MCF 10A (cell line): ENCODE measurements around the gene LTB. TPM values are rescaled to one million over a fixed set of nuclear protein-coding genes. Genes with fewer than 3 reads are reported as not detected.

ENCODE experiments used
- BruUV-seq: library from RNA; stranded (reverse); fragments of 400-500 nt; replicated peaks from 2 replicates; lab custom pipeline; 2021; lab: Mats Ljungman, UMichigan
- CTCF ChIA-PET: fragments of 300-600 bp; sonication (Branson Sonifier 250); formaldehyde crosslinking; extraction: SDS; loops from one replicate; lab custom pipeline; 2021; ENCODE audit warnings: antibody characterized with exemption, inconsistent platforms; lab: Yijun Ruan, JAX
- POLR2A ChIA-PET: fragments of 300-600, 350-650 bp; sonication (Branson Sonifier 250); formaldehyde crosslinking; extraction: SDS; loops from one replicate; lab custom pipeline; 2020; ENCODE audit warnings: antibody characterized with exemption, inconsistent platforms; lab: Yijun Ruan, JAX
- DNase-seq: peaks from one replicate; pipeline ENCODE4 v3.0.0-alpha.2; 2018; ENCODE audit not compliant: unreplicated experiment
- H3K27ac Mint-ChIP-seq: one replicate; pipeline ENCODE4 v1.8.0; 2022; ENCODE audit warnings: mild to moderate bottlenecking, low read depth, mixed read lengths; ENCODE audit not compliant: unreplicated experiment
- H3K27me3 Mint-ChIP-seq: one replicate; pipeline ENCODE4 v1.8.0; 2022; ENCODE audit warnings: mixed read lengths; ENCODE audit not compliant: insufficient read depth, unreplicated experiment
- H3K36me3 Mint-ChIP-seq: one replicate; pipeline ENCODE4 v1.8.0; 2022; ENCODE audit warnings: mild to moderate bottlenecking, moderate library complexity, mixed read lengths; ENCODE audit not compliant: insufficient read depth, unreplicated experiment
- H3K4me1 Mint-ChIP-seq: one replicate; pipeline ENCODE4 v1.8.0; 2022; ENCODE audit warnings: mixed read lengths; ENCODE audit not compliant: insufficient read depth, unreplicated experiment
- H3K4me3 Mint-ChIP-seq: one replicate; pipeline ENCODE4 v1.8.0; 2022; ENCODE audit warnings: mild to moderate bottlenecking, moderate library complexity, mixed read lengths; ENCODE audit not compliant: unreplicated experiment
- H3K9me3 Mint-ChIP-seq: one replicate; pipeline ENCODE4 v1.8.0; 2022; ENCODE audit warnings: mixed read lengths; ENCODE audit not compliant: unreplicated experiment
- intact Hi-C: fragments of 100-400 bp; cut with micrococcal nuclease; formaldehyde crosslinking; loops from 2 replicates; pipeline ENCODE4 v1.14.1; 2022
- total RNA-seq: library from RNA; stranded (reverse); gene quantifications from 2 replicates; pipeline ENCODE4 v1.2.3, GENCODE V29; 2022
- TF ChIP-seq, protein P1 (sequence below): fragments of 200-600 bp; IDR thresholded peaks from one replicate; pipeline ENCODE4 v1.8.0; 2022; ENCODE audit warnings: antibody characterized with exemption, mild to moderate bottlenecking; ENCODE audit not compliant: unreplicated experiment

Gene LTB
- total RNA-seq, 1 experiment from 2014 or later, result 0.37 TPM

DNA sequence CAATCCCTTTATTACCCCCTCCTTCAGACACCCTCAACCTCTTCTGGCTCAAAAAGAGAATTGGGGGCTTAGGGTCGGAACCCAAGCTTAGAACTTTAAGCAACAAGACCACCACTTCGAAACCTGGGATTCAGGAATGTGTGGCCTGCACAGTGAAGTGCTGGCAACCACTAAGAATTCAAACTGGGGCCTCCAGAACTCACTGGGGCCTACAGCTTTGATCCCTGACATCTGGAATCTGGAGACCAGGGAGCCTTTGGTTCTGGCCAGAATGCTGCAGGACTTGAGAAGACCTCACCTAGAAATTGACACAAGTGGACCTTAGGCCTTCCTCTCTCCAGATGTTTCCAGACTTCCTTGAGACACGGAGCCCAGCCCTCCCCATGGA is 4.7 kb downstream of the LTB start:
- POLR2A ChIA-PET, result interaction anchor here (0.6 to 1.7 kb wide), 5 partner anchors 13 to 1979 kb away, joined by 3 to 10 read pairs (median 4); partner anchors contain the start of gene DDX39B

GRCh38 chr6:31576897-31577578 is 5.2 kb downstream of the LTB start:
- no peak overlapping the region for H3K4me3 Mint-ChIP-seq
- H3K27ac Mint-ChIP-seq, result no peak overlapping the region
- intact Hi-C loops, result no loop called here
- TF ChIP-seq, protein P1, sequence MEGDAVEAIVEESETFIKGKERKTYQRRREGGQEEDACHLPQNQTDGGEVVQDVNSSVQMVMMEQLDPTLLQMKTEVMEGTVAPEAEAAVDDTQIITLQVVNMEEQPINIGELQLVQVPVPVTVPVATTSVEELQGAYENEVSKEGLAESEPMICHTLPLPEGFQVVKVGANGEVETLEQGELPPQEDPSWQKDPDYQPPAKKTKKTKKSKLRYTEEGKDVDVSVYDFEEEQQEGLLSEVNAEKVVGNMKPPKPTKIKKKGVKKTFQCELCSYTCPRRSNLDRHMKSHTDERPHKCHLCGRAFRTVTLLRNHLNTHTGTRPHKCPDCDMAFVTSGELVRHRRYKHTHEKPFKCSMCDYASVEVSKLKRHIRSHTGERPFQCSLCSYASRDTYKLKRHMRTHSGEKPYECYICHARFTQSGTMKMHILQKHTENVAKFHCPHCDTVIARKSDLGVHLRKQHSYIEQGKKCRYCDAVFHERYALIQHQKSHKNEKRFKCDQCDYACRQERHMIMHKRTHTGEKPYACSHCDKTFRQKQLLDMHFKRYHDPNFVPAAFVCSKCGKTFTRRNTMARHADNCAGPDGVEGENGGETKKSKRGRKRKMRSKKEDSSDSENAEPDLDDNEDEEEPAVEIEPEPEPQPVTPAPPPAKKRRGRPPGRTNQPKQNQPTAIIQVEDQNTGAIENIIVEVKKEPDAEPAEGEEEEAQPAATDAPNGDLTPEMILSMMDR, result no peak
- no peak for DNase-seq
- H3K27me3 Mint-ChIP-seq, result peaks cover 20% of the 10 kb centered on the region
- no TSS peak for BruUV-seq
- H3K4me1 Mint-ChIP-seq, result peaks cover 17% of the 10 kb centered on the region
- ChIA-PET POLR2A (interaction anchor here (0.6 kb wide), 1 partner anchor 84 kb away, joined by 3 read pairs; no protein-coding TSS in a partner anchor), CTCF (interaction anchor here (0.6 to 18.9 kb wide), 5 partner anchors 20 to 1011 kb away, joined by 3 to 215 read pairs (median 3); partner anchors contain the start of genes ATP6V1G2 and NCR3)
- H3K9me3 Mint-ChIP-seq, result no peaks in the 10 kb centered on the region
- peaks cover 7% of the 10 kb centered on the region for H3K36me3 Mint-ChIP-seq

More for the DNA sequence above, 4.7 kb downstream of the LTB start:
- no peak overlapping the region for H3K27ac Mint-ChIP-seq
- H3K9me3 Mint-ChIP-seq, result no peaks in the 10 kb centered on the region
- peaks cover 12% of the 10 kb centered on the region for H3K4me1 Mint-ChIP-seq
- H3K4me3 Mint-ChIP-seq, result no peak overlapping the region
- CTCF ChIA-PET, result interaction anchor here (0.6 to 18.9 kb wide), 4 partner anchors 20 to 372 kb away, joined by 3 to 215 read pairs (median 4); partner anchors contain the start of genes ATP6V1G2 and NCR3
- no peak for DNase-seq
- TF ChIP-seq, protein P1, result no peak
- intact Hi-C loops, result no loop called here
- BruUV-seq, result no TSS peak
- peaks cover 20% of the 10 kb centered on the region for H3K27me3 Mint-ChIP-seq
- peaks cover 7% of the 10 kb centered on the region for H3K36me3 Mint-ChIP-seq

DNA sequence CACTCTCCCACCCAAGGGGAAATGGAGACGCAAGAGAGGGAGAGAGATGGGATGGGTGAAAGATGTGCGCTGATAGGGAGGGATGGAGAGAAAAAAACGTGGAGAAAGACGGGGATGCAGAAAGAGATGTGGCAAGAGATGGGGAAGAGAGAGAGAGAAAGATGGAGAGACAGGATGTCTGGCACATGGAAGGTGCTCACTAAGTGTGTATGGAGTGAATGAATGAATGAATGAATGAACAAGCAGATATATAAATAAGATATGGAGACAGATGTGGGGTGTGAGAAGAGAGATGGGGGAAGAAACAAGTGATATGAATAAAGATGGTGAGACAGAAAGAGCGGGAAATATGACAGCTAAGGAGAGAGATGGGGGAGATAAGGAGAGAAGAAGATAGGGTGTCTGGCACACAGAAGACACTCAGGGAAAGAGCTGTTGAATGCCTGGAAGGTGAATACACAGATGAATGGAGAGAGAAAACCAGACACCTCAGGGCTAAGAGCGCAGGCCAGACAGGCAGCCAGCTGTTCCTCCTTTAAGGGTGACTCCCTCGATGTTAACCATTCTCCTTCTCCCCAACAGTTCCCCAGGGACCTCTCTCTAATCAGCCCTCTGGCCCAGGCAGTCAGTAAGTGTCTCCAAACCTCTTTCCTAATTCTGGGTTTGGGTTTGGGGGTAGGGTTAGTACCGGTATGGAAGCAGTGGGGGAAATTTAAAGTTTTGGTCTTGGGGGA is 6.1 kb downstream of the LTB start:
- DNase-seq, result no peak
- intact Hi-C loops, result no loop called here
- TF ChIP-seq, protein P1, result no peak
- H3K27ac Mint-ChIP-seq, result no peak overlapping the region
- H3K9me3 Mint-ChIP-seq, result no peaks in the 10 kb centered on the region
- H3K4me3 Mint-ChIP-seq, result no peak overlapping the region
- no TSS peak for BruUV-seq
- ChIA-PET CTCF (interaction anchor here (0.6 to 18.9 kb wide), 4 partner anchors 21 to 1010 kb away, joined by 3 to 215 read pairs (median 4); partner anchors contain the start of gene NCR3), POLR2A (no interaction called here)
- peaks cover 7% of the 10 kb centered on the region for H3K36me3 Mint-ChIP-seq
- H3K4me1 Mint-ChIP-seq, result peaks cover 9% of the 10 kb centered on the region
- H3K27me3 Mint-ChIP-seq, result peaks cover 20% of the 10 kb centered on the region
